ENCODE measurements around the gene LRRC8C.
"Not testable (repeated sequence)": the region's sequence is repeated elsewhere in the genome, so short reads cannot be mapped to it uniquely, and the experiment has no call there.

LRRC8C gene

DNA sequence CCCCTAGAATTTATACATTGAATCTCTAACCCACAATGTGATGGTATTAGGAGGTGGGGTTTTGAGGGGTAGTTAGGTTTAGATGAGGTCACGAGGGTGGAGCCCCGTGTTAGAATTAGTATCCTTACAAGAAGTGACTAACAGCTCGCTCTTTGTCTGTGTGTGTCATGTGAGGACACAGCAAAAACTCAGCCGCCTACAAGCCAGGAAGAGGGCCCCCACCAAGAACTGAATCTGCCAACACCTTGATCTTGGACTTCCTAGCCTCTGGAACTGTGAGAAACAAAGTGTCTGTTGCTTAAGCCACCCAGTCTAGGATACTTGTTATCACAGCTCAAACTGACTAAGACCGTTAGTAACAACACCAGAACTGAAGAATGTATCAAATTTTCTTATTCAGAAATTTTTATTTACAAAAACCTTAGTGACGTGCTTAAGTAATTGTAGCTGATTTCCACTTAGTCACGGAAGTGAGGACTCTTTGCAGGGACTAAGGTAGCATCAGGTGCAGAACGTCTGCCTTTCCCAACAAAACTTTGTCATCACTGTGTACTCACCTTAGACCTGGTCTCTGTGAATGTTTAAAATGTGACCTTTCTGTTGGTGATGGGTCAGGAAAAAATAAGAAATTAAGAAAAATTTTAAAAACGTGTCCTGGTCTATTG lies 24.5 kb upstream of the LRRC8C start:
- no peak for DNase-seq

DNA sequence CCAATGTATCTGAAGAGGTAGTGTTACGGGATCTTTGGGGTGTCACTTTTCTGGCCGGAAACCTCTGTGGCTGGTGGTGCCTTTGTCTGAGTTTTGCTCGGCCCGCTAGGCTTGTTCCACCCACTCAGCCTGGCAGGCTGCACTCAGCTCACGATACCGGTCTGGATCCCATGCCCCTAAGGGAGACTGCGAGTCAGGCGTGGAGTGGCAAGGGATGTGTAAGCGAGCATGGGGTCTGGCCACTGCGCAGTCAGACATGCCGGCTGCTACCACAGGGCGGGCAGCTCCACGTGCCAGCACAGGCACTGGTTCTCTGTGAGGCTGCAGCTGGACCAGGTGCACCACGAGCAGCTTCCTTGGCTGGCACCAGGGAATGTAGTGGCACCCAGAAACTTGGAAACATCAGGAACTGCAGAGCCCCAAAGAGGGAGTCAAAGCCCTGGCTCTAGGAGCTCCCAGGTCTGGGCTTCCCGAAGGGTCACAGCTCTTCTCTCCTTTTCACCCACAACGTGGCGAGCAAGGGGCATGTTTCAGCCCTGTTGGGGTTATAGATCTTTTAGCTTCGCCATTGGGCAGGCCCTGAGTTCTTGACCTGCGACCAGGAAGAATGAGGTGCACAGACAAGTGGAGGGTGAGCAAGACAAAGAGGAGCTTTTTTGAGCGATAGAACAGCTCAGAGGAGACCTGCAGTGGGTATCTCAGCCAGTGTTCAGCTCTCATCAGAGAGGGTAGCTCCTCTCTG lies 23.8 kb upstream of the LRRC8C start:
- DNase-seq: no peak

DNA sequence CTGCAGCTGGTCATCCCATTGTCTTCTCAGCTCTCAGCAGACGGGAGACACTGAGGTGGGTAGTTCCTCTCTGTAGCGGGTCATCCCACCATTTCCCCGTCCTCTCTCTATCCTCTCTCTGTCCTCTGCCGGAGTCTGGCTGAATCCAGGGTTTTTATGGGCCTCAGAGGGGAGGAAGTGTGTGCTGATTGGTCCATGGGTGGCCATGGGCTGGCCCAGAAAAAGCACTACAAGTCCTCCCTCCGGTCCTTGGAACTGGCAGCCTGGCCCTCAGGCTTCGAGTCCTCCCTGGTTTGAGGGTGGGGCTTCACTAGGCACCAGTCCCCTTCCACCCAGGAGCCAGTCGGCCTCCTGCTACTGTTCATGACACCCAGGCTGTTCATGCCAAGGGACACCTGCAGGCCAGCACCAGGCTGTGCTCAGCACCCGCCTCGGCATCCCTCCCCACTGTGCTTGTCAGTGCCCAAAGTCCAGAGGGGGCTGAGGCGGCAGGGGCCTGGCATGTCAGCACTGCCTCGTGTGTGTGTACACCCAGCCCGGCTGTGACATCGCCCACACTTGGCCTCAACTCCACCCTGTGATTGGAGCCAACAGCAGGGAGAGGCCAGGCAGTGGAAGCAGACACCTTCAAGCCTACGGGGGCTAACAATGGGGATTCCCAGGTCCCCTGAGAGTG lies 23.0 kb upstream of the LRRC8C start:
- DNase-seq: no peak

DNA sequence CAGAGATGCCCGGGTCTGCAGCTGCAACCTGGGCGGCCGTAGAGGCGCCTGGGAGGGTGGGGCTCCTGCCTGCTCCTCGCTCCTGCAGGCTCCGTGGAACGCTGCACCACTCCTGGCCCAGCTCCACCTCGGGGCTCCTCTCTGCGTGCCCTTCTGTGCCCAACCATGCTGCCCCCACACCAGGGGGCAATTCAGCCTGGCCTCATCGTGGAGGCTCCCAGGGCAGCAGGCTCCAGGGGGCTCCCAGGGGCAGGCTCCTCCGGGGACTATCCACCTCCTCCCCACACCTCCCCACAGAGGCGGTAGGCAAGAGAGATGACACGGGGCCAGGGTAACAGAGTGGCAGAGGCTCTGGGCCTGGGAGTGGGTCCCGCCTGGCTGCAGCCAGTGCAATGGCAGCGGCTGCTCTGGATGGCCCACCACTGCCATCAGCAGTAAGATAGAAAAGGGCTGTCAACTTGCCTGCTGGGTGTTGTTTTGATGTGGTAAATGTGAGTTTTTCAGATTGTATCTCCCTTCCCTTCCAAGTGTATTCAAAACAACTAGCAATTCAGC lies 22.4 kb upstream of the LRRC8C start:
- DNase-seq: no peak

DNA sequence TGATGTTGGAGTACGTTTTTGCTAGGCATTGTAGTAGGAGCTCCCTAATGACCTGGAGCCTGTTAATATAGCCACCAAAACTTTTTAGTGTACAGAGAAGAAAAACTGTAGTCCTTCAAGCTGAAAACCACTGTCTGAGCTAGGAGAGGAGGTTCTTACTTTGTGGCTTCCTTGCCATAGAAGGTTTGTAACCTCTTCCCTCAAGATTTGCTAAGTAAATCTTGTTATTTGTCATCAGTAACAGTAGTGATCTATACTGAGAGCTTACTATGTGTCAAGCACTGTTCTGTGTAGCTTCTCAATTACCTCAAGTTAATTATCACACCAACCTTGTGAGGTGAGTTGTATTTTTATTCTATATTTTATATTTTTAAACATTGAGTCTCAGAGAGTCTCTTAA lies 21.2 kb upstream of the LRRC8C start:
- no peak for DNase-seq

DNA sequence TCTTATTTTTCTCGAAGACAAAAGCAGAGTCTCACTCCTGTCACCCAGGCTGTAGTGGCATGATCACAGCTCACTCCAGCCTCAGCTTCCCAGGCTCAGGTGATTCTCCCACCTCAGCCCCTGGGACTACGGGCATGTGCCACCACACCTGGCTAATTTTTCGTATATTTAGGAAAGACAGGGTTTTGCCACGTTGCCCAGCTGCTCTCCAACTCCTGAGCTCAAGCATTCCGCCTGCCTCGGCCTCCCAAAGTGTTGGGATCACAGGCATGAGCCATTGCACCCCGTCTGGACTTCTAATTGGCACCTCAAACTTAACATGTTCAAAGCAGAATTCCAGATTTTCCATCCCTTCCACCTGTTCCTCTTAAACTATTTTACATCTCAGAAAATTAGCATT lies 19.0 kb upstream of the LRRC8C start:
- DNase-seq: no peak

DNA sequence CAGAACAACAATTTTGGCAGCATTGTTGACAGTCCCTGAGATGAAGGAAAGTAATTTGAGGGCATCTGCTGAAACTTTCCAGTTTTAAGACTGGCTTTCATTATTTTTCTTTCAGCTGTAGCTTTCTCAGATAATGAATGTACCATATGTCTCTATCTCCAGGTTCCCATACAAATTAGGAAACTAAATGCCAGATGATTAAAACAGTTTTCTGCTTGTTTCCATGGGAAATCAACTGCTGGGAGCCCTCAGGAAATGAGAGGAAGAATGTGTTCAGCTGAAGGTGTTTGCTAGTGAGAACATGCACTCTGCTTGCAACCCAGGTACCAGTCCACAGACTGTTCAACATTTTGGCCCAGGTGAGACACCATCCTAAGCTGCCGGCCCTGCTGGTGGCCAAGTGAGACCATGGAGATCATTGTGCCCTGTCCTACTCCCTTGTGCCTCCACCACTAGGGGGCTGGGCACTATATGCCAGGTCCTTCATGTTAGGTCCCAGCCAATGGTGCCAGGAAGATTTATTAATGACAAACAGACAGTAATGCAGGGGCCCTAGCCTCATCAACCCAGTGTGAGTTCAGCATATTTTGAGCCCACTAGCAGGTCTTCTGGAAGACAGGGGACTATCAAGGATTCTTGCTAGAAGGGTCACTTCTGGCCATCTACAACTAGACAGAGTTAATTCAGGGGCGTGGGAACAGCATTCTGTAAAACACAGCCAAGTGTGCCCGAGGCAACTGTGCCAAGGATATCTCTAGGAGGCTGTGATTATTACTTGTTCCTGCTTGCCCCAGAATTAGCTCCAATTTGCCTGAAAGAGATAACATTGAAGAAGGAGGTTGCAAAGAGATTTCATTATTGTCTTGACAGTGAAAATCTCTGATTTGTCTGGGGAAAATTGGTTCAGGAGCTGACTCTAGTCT lies 17.0 kb upstream of the LRRC8C start:
- DNase-seq: peak; percentile 67

DNA sequence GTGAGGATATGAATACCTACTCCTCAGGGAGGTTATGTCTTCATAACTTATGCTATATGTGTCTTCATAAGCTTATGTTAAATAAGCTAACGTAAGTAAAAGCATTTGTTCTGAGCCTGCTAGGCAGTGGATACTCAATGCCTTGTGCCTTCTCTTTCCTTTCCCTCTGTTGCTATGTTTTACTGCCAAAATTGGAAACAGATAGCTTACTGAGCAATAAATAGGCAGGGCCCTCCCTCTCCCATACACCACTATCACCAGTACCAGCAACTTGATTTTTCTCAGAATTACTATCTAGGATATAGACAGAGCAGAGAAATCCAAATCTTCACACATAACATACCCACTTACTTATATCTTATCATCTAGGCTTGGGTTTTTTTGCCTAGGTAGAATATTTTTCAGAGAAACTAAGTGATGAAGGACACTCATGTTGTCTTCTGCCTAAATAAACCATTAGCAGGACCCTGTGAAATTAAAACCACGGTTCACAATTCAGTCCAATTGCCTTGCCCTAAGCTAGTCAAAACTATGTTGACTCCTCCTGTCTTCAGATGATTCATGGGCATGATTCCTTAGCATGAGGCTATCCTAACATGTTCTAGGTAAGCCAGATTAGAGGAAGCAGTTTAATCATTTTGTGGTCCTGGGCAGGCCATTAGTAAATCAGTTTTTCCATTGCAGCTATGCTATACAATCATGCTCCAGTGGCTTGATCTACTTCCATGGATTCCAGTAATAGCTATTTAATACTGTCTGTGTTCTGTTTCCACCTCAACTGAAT lies 15.9 kb upstream of the LRRC8C start:
- no peak for DNase-seq

DNA sequence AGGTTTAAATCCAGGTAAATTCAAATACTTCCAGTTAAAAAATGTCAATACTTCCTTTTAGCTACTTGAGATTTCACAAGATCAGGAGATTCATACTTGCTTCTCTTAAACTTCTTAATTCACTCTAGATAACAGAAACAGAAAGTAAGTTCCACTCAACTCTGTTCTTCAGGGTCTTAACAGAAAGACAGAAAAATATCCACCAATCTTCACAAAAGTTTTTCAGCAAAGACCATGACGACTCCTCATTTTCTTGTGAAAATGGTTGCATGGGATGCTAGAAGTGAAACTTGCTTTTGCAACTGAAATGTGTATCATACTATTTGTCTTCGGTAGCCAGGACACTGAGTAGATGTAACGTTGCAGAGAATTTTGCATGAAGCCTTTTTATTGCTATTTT lies 12.3 kb upstream of the LRRC8C start:
- DNase-seq: no peak

DNA sequence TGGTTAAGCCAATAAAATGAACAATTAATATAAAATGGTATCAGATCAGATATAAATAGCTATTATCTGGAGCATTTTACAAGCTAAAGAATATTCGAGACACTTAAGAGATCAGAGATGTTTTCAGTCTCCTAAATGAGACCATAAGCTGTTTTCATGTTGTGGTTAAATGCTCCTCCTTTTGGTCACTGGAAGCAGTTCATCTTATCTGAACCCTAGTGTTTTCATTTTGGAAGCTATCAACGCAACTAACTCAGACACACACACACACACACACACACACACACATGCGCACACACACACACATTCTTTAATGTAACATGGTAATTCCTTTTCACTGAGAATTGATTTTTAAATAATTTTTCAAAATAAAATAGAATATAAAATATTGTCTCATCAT lies 10.0 kb upstream of the LRRC8C start:
- DNase-seq: peak; percentile 72

DNA sequence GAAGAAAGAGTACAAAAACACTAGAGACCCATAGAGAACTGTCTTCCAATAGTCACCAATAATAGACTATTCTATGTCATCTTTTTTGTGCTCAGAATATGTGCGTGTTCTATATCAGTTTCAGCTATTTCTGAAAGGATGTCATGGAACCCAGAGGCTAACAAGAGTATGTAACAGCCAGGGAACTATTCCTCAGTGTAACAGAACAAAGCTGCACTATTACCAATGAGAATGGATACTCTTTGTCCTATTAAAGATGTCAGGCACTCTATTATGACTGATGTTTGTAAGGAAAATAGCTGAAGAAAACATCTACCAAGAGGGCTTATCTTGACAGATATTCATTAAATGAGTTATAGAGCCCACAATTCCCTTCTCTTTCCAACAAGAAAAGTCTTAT lies 8.6 kb upstream of the LRRC8C start:
- DNase-seq: no peak

DNA sequence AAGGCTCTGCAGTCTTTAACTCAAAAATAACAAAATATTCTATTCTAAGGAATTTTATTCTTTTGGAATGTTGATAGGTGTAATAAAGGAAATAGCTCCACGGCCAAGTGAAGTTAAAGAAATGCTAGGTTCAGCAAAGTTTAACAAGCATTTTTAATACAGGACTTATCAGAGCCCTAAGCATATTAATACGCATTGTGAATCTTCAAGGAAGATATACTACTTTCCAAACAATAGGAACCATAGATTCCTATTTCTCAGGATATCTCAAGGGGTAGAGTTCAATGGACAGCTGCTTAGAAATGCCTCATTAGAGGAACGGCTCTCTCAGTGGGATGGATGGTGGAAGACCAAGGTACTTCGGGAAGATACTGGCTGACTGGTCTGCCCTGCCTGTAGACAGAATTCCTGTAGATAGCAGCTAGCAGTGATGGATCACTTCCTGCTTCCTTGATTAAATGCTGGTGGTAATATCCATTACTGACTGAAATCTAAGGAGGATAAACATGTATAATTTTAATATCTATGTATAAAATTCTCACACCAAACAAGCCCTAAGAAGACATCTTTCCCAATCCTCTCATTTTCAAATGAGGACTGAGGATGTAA lies 8.1 kb upstream of the LRRC8C start:
- DNase-seq: no peak

DNA sequence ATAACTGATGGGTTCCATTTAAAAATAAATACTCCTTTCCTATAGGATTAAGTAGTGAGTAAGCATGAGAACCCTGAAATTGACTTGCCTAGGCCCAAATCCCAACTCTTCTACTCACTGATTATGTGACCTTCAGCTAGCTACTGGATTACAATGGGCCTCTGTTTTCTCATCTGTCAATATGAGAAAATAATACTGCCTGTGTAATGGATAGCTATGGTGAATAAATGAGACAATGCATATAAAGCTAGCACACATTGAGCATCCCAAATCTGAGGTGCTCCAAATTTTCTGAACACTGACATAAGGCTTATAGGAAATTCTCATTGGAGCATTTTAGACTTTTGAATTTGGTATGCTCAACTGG lies 5.3 kb upstream of the LRRC8C start:
- no peak for DNase-seq

DNA sequence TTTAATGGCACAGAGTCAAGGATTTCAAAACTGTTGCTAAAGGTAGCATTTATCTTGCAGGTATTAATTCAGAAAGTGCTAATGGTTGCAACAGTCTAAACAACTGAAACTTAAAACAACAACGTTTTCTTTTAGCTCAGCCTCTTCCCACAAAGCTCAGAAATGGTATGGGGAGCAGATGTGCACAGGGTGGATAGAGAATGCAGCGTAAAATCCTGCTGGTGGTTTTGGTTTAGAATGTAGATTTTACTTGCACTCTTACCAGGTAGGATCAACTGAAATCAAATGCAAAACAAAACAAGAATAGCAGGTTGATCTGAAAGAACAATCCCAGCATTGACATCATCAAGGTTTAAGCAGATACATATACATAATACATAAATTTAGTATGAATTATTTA lies 3.8 kb upstream of the LRRC8C start:
- no peak for DNase-seq

DNA sequence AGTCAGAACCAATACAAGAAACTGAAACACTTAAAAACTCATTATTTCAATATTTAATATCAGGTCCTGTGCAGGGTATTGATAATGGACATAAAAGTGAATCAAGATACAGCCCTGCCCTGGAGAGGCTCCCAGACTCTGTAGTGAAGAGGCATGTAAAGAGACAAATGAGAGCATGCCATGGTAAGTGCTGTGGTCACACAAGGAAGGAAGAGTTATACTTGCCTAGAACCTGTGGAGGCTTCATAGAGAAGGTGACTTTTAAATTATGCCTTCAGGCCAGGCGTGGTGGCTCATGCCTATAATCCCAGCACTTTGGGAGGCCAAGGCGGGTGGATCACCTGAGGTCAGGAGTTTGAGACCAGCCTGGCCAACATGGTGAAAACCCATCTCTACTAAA lies 3.3 kb upstream of the LRRC8C start:
- DNase-seq: not testable (repeated sequence)

DNA sequence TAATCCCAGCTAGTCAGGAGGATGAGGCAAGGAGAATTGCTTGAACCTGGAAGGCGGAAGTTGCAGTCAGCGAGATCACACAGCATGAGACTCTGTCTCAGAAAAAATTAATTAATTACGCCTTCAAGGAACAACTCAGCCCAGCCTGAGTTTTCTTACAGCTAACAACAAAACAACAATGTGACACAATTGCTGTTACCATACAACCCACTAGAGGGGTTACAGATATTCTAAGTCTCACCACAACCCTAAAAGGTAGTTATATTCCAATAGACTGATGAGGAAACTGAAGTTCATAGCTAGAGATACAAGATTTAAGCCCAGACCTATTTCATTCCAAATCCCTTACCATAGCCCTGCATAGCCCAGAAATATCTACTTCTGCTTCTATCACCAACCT lies 2.9 kb upstream of the LRRC8C start:
- peak; percentile 24 for DNase-seq

DNA sequence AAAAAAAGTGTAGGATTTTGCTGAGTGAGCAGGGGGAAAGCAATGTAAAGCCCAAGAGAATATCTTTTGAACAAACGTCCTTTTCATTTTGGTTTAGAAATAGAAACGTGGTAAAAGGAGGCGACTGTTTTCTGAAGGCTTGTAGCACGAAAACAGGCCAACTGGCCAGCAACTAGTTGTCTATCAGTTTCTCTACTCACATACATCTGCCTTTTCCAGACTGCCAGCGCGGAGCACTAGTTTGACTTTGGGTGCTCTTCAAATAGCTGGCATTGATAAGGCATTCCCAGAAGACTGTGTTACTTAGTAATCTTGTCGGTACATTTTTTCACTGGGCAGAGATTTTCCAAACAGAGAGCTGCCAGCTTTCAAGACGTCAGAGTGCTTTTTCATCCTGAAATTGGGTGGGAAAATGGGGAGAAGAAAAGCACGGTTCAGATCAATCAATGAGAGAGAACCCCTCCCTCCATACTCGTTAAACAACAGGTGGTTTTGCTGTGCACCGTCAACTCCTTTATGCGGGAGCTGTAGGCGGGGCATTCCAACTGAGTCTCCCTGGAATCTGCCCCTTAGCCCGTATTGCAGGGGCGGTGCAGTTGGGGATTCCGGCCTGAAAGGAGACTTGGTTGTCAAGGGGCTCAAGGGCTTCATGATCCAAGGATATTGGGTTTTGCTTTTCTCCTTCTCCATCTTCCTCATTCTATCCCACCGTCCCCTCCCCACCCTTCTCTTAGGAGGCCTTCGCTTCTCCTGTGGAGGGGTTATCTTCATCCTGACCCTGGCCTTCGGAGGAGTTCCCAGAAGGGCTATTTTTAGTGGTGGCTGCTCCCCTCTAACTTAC lies 884 bp upstream of the LRRC8C start:
- no peak for DNase-seq

DNA sequence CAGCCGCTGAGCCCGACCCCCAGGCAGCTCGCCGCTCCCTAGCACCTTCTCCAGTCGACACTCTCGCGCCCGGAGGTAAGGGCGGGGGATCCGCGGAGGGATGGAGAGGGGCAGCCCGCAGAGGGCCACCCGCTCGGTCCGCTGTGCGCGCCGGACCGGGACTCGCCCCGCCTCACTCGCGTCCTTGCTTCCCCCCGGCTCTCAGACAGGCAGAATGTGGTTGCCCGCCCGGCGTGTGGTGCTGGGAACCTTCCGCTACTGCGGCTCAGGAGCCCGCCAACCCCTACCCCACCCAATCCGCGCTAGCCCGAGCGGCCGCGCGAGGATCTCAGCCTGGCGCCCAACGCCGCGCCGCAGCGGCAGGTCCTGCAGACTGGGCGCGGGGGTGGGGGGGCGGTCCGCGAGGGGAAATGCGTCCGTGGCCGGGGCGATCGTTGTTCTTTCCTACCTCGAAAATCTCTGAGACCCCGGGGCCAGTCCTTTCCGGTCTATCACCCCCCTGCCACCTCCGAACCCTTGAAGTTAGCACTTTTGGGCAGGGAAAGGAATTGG lies 404 bp downstream of the LRRC8C start:
- peak; percentile 87 for DNase-seq

DNA sequence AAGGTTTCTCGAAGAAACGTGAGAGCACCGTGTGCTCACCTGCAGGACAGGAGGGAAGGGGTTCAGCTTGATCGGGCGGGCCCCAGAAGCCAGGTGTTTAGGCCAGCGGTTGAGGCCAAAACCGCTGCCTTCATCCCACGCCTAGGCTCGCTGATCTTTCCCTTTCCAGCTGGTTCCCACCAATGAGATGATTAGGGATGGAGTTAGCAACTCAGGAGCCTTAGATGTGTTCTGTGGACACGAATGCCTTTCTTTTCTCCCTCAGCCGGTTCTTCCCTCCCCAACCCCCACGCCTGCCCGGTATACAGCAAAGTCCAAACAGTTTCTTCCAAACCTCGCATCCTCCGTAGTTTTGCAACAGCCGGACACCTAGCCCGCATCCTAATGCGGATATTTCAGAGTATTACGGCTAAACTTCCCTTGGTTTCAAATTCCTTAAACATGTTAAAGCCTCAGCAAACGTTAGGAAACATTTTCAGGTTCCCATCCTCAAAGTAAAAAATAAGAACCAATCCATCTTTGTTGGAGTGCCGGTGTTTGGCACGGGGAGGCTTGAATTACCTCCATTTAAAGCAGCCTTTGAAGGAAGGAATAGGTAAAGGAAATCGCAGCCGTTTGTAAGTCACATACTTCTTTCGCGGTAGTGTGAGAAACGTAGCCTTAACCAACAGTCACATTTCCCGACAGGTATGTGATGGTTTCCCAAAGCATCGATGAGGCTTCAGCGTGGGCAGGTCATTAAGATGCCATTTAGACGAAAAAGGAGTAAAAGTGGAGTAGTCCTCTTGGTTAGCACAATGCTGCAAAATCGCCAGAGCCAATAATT lies 1.1 kb downstream of the LRRC8C start:
- peak; percentile 30 for DNase-seq

Data from hematopoietic multipotent progenitor cell treated with erythropoietin and hydrocortisone succinate and interleukin-3 and kit ligand, for 4 days (in vitro differentiated cells).